Left renal cortex interstitium (tissue), 4 donors: Measurements from ENCODE around the gene NIM1K. TPM values are rescaled to one million over a fixed set of nuclear protein-coding genes. Genes with fewer than 3 reads are reported as not detected.
"Not testable (repeated sequence)": the region's sequence is repeated elsewhere in the genome, so short reads cannot be mapped to it uniquely, and the experiment has no call there.

Experiments used
- DNase-seq, 4 donors: peaks; one replicate each; pipeline ENCODE4 v3.0.0-alpha.2; 2013; ENCODE audit warnings: low read depth in 4 of 4, low spot score in 2 of 4, missing footprints in 1 of 4
- polyA plus RNA-seq, 4 donors: library from polyadenylated mRNA; unstranded; fragments of 120-200 nt; gene quantifications; one replicate each; pipeline ENCODE4 v1.2.1, GENCODE V29; 2013; ENCODE audit not compliant: insufficient read length in 4 of 4

The NIM1K gene
- polyA plus RNA-seq, 4 donors: 0.46 to 0.85 (median 0.54) TPM

- no peak for DNase-seq
Measured at GRCh38 chr5:43225649-43226245, 33.7 kb downstream of the NIM1K start.

- DNase-seq: peak in 1 of 4 donors; percentile 1
Measured at GRCh38 chr5:43227655-43228054, 35.6 kb downstream of the NIM1K start.

- no peak for DNase-seq
Measured at GRCh38 chr5:43230707-43231106, 38.7 kb downstream of the NIM1K start.

GRCh38 chr5:43231977-43232376 lies 40.0 kb downstream of the NIM1K start:
- DNase-seq: no peak

GRCh38 chr5:43232943-43233833 lies 41.2 kb downstream of the NIM1K start:
- DNase-seq: no peak

GRCh38 chr5:43233946-43234345 lies 41.9 kb downstream of the NIM1K start:
- DNase-seq: no peak

- no peak for DNase-seq
Measured at GRCh38 chr5:43236653-43237355, 44.8 kb downstream of the NIM1K start.

- DNase-seq: no peak
Measured at GRCh38 chr5:43242196-43242595, 50.2 kb downstream of the NIM1K start.

GRCh38 chr5:43243270-43243669 lies 51.2 kb downstream of the NIM1K start:
- DNase-seq: no peak

- DNase-seq: no peak
Measured at GRCh38 chr5:43244823-43245565, 53.0 kb downstream of the NIM1K start.

GRCh38 chr5:43245724-43246385 lies 53.8 kb downstream of the NIM1K start:
- DNase-seq: no peak

- no peak for DNase-seq
Measured at GRCh38 chr5:43251754-43252153, 59.7 kb downstream of the NIM1K start.

GRCh38 chr5:43255704-43256103 lies 63.7 kb downstream of the NIM1K start:
- DNase-seq: no peak

- no peak for DNase-seq
Measured at GRCh38 chr5:43256261-43256966, 64.4 kb downstream of the NIM1K start.

- no peak for DNase-seq
Measured at GRCh38 chr5:43258116-43258515, 66.1 kb downstream of the NIM1K start.

GRCh38 chr5:43262269-43262668 lies 70.2 kb downstream of the NIM1K start:
- DNase-seq: not testable (repeated sequence)

- no peak for DNase-seq
Measured at GRCh38 chr5:43268188-43268820, 76.3 kb downstream of the NIM1K start.

- DNase-seq: no peak
Measured at GRCh38 chr5:43270645-43271044, 78.6 kb downstream of the NIM1K start.

GRCh38 chr5:43273552-43273951 lies 81.5 kb downstream of the NIM1K start:
- DNase-seq: no peak
